HG03354 (cell line): ENCODE data around the gene STPG4.
"Not testable (repeated sequence)": the region's sequence is repeated elsewhere in the genome, so short reads cannot be mapped to it uniquely, and the experiment has no call there.

ENCODE experiments used
- ATAC-seq: cut with Tn5 transposase; IDR thresholded peaks from one replicate; pipeline ENCODE4 v1.9.1; 2021; ENCODE audit warnings: mild to moderate bottlenecking; ENCODE audit not compliant: unreplicated experiment, poor library complexity, severe bottlenecking

The STPG4 gene

GRCh38 chr2:47155091-47155876, at the start of gene STPG4:
Gene STPG4 (minus strand): TSS chr2:47155308. CDS start chr2:47155251, 57 bp downstream.
- peak; percentile 85 for ATAC-seq

GRCh38 chr2:47204691-47205090, 49.6 kb upstream of the STPG4 start:
- ATAC-seq, result no peak

GRCh38 chr2:47203995-47204394, 48.9 kb upstream of the STPG4 start:
- ATAC-seq, result no peak

GRCh38 chr2:47201224-47201623, 46.1 kb upstream of the STPG4 start:
- no peak for ATAC-seq

- no peak for ATAC-seq
These were observed 43.9 kb upstream of the STPG4 start for GRCh38 chr2:47198985-47199451.

- ATAC-seq, result no peak
These were observed 41.4 kb upstream of the STPG4 start for GRCh38 chr2:47196499-47196898.

GRCh38 chr2:47196046-47196445, 40.9 kb upstream of the STPG4 start:
- ATAC-seq, result no peak

- ATAC-seq, result no peak
These were observed 40.0 kb upstream of the STPG4 start for GRCh38 chr2:47195148-47195547.

GRCh38 chr2:47194410-47194809, 39.3 kb upstream of the STPG4 start:
- no peak for ATAC-seq

- no peak for ATAC-seq
These were observed 38.5 kb upstream of the STPG4 start for GRCh38 chr2:47193607-47194006.

GRCh38 chr2:47190188-47190881, 35.2 kb upstream of the STPG4 start:
- no peak for ATAC-seq

GRCh38 chr2:47189635-47190034, 34.5 kb upstream of the STPG4 start:
- ATAC-seq, result no peak

- no peak for ATAC-seq
These were observed 32.0 kb upstream of the STPG4 start for GRCh38 chr2:47187069-47187468.

GRCh38 chr2:47186351-47186750, 31.2 kb upstream of the STPG4 start:
- ATAC-seq, result no peak

- not testable (repeated sequence) for ATAC-seq
These were observed 30.0 kb upstream of the STPG4 start for GRCh38 chr2:47185098-47185497.

GRCh38 chr2:47181176-47181575, 26.1 kb upstream of the STPG4 start:
- no peak for ATAC-seq

GRCh38 chr2:47180531-47180930, 25.4 kb upstream of the STPG4 start:
- no peak for ATAC-seq

- no peak for ATAC-seq
These were observed 24.3 kb upstream of the STPG4 start for GRCh38 chr2:47179388-47179787.

GRCh38 chr2:47178341-47178740, 23.2 kb upstream of the STPG4 start:
- no peak for ATAC-seq

GRCh38 chr2:47177043-47177565, 22.0 kb upstream of the STPG4 start:
- ATAC-seq, result peak; percentile 9
